GM12801 (cell line): ENCODE measurements around the gene STARD3.

Experiments
- TF ChIP-seq, protein P1 (sequence below): IDR thresholded peaks from one replicate; pipeline ENCODE4 v1.5.1; 2011; ENCODE audit warnings: control low read depth; ENCODE audit not compliant: insufficient read length; ENCODE audit errors: extremely low read depth

STARD3 gene

DNA sequence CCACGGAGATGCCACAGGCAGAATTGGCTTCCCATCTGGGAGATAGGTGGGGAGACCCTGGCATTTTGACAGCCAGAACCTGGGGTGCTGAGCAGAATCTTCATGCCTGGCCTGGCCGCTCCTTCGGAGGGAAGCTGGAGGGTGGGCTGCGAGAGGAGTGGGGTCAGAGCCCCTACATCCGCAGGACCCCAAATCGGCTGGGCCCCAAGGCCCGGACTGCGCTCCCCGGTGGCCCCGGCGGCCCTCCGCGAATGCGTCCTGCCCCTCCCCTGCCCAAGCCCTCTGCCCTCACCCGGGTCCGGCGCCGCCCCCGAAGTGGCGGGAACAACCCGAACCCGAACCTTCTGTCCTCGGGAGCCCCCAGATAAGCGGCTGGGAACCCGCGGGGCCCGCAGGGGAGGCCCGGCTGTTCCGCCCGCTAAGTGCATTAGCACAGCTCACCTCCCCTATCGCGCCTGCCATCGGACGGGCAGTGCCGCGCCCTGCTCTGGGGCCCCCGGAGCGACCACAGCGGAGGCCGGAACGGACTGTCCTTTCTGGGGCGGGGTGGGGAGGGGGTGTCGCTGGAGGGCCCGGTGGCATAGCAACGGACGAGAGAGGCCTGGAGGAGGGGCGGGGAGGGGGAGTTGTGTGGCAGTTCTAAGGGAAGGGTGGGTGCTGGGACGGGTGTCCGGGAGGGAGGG, 30.5 kb downstream of the STARD3 start:
- TF ChIP-seq, protein P1, sequence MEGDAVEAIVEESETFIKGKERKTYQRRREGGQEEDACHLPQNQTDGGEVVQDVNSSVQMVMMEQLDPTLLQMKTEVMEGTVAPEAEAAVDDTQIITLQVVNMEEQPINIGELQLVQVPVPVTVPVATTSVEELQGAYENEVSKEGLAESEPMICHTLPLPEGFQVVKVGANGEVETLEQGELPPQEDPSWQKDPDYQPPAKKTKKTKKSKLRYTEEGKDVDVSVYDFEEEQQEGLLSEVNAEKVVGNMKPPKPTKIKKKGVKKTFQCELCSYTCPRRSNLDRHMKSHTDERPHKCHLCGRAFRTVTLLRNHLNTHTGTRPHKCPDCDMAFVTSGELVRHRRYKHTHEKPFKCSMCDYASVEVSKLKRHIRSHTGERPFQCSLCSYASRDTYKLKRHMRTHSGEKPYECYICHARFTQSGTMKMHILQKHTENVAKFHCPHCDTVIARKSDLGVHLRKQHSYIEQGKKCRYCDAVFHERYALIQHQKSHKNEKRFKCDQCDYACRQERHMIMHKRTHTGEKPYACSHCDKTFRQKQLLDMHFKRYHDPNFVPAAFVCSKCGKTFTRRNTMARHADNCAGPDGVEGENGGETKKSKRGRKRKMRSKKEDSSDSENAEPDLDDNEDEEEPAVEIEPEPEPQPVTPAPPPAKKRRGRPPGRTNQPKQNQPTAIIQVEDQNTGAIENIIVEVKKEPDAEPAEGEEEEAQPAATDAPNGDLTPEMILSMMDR: no peak

DNA sequence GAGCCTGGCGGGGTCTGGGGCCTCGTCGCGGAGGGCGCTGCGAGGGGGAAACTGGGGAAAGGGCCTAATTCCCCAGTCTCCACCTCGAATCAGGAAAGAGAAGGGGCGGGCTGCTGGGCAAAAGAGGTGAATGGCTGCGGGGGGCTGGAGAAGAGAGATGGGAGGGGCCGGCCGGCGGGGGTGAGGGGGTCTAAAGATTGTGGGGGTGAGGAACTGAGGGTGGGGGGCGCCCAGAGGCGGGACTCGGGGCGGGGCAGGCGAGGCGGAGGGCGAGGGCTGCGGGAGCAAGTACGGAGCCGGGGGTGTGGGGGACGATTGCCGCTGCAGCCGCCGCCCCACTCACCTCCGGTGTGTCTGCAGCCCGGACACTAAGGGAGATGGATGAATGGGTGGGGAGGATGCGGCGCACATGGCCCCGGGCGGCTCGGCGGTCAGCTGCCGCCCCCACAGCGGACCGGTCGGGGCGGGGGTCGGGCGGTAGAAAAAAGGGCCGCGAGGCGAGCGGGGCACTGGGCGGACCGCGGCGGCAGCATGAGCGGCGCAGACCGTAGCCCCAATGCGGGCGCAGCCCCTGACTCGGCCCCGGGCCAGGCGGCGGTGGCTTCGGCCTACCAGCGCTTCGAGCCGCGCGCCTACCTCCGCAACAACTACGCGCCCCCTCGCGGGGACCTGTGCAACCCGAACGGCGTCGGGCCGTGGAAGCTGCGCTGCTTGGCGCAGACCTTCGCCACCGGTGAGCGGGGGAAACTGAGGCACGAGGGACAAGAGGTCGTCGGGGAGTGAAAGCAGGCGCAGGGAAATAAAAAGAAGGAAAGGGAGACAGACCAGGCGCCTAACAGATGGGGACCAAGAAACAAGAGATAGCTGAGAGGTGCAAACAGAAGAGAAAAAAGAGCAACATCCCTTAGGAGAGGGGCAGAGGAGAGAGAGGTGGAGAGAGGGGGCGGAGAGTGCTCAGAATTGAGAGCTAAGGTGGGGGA, 31.3 kb downstream of the STARD3 start, which contains the start of gene PNMT:
TSS of gene PNMT (plus strand) at position 509 of the 980 bp plus-strand sequence. CDS start at position 532, 23 bp downstream.
- TF ChIP-seq, protein P1: no peak

DNA sequence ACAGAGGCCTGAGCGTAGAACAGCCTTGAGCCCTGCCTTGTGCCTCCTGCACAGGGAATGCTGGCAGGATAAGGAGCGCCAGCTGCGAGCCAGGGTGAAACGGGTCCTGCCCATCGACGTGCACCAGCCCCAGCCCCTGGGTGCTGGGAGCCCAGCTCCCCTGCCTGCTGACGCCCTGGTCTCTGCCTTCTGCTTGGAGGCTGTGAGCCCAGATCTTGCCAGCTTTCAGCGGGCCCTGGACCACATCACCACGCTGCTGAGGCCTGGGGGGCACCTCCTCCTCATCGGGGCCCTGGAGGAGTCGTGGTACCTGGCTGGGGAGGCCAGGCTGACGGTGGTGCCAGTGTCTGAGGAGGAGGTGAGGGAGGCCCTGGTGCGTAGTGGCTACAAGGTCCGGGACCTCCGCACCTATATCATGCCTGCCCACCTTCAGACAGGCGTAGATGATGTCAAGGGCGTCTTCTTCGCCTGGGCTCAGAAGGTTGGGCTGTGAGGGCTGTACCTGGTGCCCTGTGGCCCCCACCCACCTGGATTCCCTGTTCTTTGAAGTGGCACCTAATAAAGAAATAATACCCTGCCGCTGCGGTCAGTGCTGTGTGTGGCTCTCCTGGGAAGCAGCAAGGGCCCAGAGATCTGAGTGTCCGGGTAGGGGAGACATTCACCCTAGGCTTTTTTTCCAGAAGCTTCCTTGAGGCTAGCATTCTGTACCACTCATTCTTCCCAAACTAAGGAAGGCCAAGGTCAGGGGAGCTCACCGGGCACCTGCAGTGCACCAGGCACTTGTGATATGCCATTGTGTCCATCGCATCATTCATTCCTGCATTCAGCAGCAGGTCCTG, 33.2 kb downstream of the STARD3 start:
- TF ChIP-seq, protein P1: no peak

DNA sequence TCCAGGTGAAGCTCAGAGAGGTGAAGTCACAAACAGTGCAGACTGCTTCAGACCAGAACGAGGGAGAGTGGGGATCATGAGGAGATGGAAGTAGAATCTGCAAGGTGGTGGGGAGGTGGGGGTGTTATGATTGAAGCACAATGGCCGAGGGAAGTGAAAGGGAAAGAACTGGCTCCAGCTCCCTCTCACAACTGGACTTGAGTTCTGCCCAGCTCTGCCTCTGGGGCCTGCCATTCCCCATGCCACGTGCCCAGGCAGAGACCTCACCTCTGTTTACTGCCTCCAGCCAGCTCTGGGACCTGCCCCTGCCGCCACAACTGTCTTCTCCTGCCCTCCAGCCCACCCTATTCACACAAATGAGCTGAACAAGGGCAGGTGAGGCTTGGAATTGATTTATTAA, 33.8 kb downstream of the STARD3 start:
- TF ChIP-seq, protein P1: no peak

DNA sequence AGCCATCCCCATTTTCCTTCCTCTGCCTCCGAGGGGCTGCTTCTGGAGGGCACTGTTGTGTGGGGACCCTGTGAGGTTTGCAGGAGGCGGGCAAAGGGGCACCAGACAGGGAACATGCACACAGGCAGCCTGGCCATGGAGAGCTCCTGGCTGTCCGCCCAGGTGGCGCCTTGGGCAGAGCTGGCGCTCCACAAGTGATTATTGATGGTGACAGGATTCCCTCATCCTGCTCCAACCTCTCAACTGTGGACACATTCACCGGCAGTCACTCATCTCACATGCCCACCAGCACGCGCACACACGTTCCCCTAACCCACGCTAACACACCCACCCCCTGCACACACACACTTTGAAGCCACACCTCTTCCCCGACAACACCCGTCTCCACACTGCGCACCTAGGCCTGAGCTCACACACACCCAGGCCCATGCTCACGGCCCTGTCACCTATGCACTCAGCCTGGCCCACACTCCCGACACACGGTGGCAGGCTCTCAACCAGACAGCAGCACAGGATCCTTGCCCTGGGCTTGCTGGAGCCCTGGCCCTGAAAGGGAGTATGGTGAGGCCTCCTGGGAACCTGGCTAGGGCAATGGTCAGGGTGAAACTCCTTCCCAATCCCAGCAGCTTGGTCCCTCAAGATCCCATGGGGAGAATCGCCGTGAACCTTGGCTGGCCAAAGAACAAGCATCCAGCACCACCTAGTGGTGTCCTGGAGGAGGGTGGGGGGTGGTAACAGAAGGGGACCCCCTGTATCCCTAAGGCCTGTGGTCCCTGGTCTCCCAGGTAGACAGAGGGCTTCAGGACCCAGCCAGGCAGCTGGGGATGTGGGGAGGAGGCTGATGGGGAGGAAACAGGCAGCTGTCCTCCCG, 34.9 kb downstream of the STARD3 start:
- TF ChIP-seq, protein P1: no peak

DNA sequence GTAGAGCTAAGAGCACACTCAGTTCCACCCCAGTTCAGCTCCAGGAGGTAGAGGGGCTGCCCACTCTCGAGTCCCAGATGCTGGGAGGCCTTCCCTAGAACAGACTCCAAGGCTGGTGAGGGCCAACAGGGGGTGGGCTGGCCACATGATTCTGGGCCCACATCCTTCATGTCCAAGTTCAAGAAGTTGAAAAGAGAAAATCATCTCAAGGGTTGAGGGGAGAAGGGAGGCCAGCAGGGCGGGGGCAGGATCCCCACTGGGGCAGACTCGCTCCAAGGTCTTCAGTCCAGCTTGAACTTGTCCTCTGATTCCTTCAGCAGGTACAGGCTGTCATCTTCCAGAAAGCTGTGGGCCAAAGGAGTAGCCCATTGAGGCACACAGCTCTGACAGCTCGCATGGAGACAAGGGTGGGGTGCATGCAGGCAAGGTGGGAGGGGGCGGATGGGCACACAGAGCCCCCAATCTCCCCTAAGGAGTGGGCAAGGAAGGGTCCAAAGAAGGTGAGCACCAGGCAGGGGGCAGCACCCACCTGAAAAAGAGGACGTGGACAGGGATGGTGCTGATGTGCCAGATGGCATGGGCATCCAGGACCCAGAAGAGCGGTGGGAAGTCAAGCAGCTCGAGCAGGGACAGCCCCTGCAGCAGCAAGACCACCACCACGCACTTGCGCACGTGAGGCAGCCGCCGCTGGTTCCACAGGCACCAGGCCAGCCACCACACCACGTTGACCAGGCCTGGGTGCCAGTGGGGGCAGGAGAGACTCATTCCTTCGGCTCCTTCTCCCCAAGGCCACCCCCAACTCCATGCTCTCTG, 35.8 kb downstream of the STARD3 start:
- TF ChIP-seq, protein P1: no peak
